HepG2 (cell line): Measurements from ENCODE around the gene GRHPR. TPM values are rescaled to one million over a fixed set of nuclear protein-coding genes. Genes with fewer than 3 reads are reported as not detected.

Experiments used
- ATAC-seq: fragments of 200-7000 bp; cut with Tn5 transposase; 3 replicates; pipeline ENCODE4 v1.9.1; 2020; ENCODE audit warnings: mild to moderate bottlenecking, moderate library complexity
- BruUV-seq: library from RNA; stranded (reverse); fragments of 400-500 nt; replicated peaks from 2 replicates; lab custom pipeline; 2021; lab: Mats Ljungman, UMichigan
- CTCF ChIA-PET: fragments of 300-600 bp; formaldehyde crosslinking; extraction: SDS; loops from one replicate; lab custom pipeline; 2021; ENCODE audit warnings: low total read pairs, inconsistent platforms, low intra/inter-chr PET ratio; lab: Yijun Ruan, JAX
- POLR2A ChIA-PET: fragments of 350-600 bp; sonication (Branson Sonifier 250); formaldehyde crosslinking; loops from one replicate; lab custom pipeline; 2020; ENCODE audit warnings: antibody characterized with exemption, inconsistent platforms; lab: Yijun Ruan, JAX
- DNase-seq: peaks from one replicate; pipeline ENCODE4 v3.0.0-alpha.2; 2015; ENCODE audit warnings: low spot score
- FAIRE-seq: peaks from 3 replicates; lab custom pipeline; 2011; peaks lifted over from hg19 to GRCh38; lab: Jason Lieb, UNC
- H2AFZ ChIP-seq: one replicate; pipeline ENCODE4 v1.6.1; 2011; ENCODE audit warnings: low read length, inconsistent platforms
- H3K27ac ChIP-seq: fragments of 300-600 bp; 3 replicates; pipeline ENCODE4 v1.8.0; 2011; ENCODE audit warnings: mixed run types, mild to moderate bottlenecking, mixed read lengths, low read length, inconsistent platforms; ENCODE audit not compliant: insufficient read depth; ENCODE audit errors: extremely low read length
- H3K27me3 ChIP-seq, 2 experiments: fragments of 200-600 bp in 1 of 2; 2 replicates in 1 of 2; 3 replicates in 1 of 2; pipeline versions ENCODE4 v1.6.0 to v1.8.0; 2011; ENCODE audit warnings: low read length in 2 of 2, mild to moderate bottlenecking in 2 of 2, moderate library complexity in 2 of 2, inconsistent platforms in 1 of 2; ENCODE audit not compliant: insufficient read depth in 2 of 2, control insufficient read depth in 1 of 2
- H3K36me3 ChIP-seq, 2 experiments: fragments of 200-600 bp in 1 of 2; replicated peaks in 1 of 2; 2 replicates in 1 of 2; 3 replicates in 1 of 2; pipeline versions ENCODE4 v1.5.1 to v1.8.0; 2011; ENCODE audit warnings: low read length in 2 of 2, inconsistent platforms in 1 of 2; ENCODE audit not compliant: insufficient read depth in 2 of 2, control insufficient read depth in 1 of 2
- H3K4me1 ChIP-seq: 2 replicates; pipeline ENCODE4 v1.5.1; 2012; ENCODE audit warnings: low read length, inconsistent platforms; ENCODE audit not compliant: insufficient read depth
- H3K4me2 ChIP-seq: 2 replicates; pipeline ENCODE4 v1.6.0; 2011; ENCODE audit warnings: low read depth, low read length, inconsistent platforms
- H3K4me3 ChIP-seq, 3 experiments: fragments of 200-600 bp in 1 of 3; sonication (generic), shearing (Covaris generic) in 1 of 3; replicated peaks in 1 of 3; 2 replicates each; pipeline ENCODE4 v1.5.1; 2011 to 2016; ENCODE audit warnings: low read length in 3 of 3, inconsistent platforms in 2 of 3, low read depth in 2 of 3, mild to moderate bottlenecking in 2 of 3, control low read depth in 1 of 3, mixed read lengths in 1 of 3; ENCODE audit not compliant: insufficient read depth in 1 of 3
- H3K79me2 ChIP-seq: one replicate; pipeline ENCODE4 v1.6.1; 2011; ENCODE audit warnings: low read length, inconsistent platforms; ENCODE audit not compliant: insufficient read depth
- H3K9ac ChIP-seq: 2 replicates; pipeline ENCODE4 v1.6.0; 2011; ENCODE audit warnings: mild to moderate bottlenecking, low read depth, low read length, inconsistent platforms; ENCODE audit not compliant: insufficient read depth
- H3K9me3 ChIP-seq: 2 replicates; pipeline ENCODE4 v1.5.1; 2012; ENCODE audit warnings: mild to moderate bottlenecking, low read length
- H4K20me1 ChIP-seq: 2 replicates; pipeline ENCODE4 v1.6.0; 2011; ENCODE audit warnings: inconsistent platforms, mild to moderate bottlenecking, low read length, moderate library complexity; ENCODE audit not compliant: insufficient read depth
- HNF1A ChIP-seq, 2 experiments: sonication (generic) in 1 of 2; formaldehyde crosslinking in 1 of 2; IDR thresholded peaks; 2 replicates each; pipeline versions ENCODE4 v1.4.0 to v1.6.1; 2016 to 2020; ENCODE audit warnings: borderline replicate concordance in 1 of 2, low read depth in 1 of 2, mild to moderate bottlenecking in 1 of 2, missing genetic modification reagents in 1 of 2
- IKZF5 ChIP-seq: IDR thresholded peaks from 2 replicates; pipeline ENCODE4 v1.6.1; 2018; ENCODE audit warnings: missing genetic modification reagents, mild to moderate bottlenecking, missing compliant biosample characterization
- KDM5B ChIP-seq: sonication (generic); formaldehyde crosslinking; IDR thresholded peaks from 2 replicates; pipeline ENCODE4 v1.4.0; 2020; ENCODE audit warnings: missing genetic modification reagents, mild to moderate bottlenecking, borderline replicate concordance
- THYN1 ChIP-seq: sonication (generic); formaldehyde crosslinking; IDR thresholded peaks from 2 replicates; pipeline ENCODE4 v1.8.1; 2023; ENCODE audit warnings: low read depth, mild to moderate bottlenecking, moderate library complexity, missing genetic modification reagents, borderline replicate concordance
- ZNF362 ChIP-seq: sonication (generic); formaldehyde crosslinking; IDR thresholded peaks from 2 replicates; pipeline ENCODE4 v1.4.0; 2020; ENCODE audit warnings: missing genetic modification reagents, mild to moderate bottlenecking, borderline replicate concordance
- ZNF644 ChIP-seq: IDR thresholded peaks from 2 replicates; pipeline ENCODE4 v1.6.1; 2016; ENCODE audit warnings: low read depth
- WGBS: methylation state at CpG from one replicate; pipeline ENCODE4 v1.1.6; 2017; ENCODE audit warnings: low lambda C conversion rate; 5-methylcytosine and 5-hydroxymethylcytosine counted together
- in situ Hi-C: cut with HindIII; loops from 2 replicates; pipeline ENCODE4 v1.10.0; 2017; ENCODE audit warnings: low pct_unique_long_range_greater_than_20kb; ENCODE audit not compliant: extremely low pct_ligation_motif_present
- intact Hi-C: fragments of 100-400 bp; cut with micrococcal nuclease; formaldehyde crosslinking; loops from one replicate; pipeline ENCODE4 v1.10.0; 2022; ENCODE audit not compliant: unreplicated experiment
- polyA plus RNA-seq, 8 experiments: library from polyadenylated mRNA; depleted of rRNA in 3 of 8; stranded (reverse) in 7 of 8; unstranded in 1 of 8; fragments of >200 nt; fragmentation: Illumina TruSeq in 4 of 8; extraction: Trizol in 4 of 8; gene quantifications; 2 replicates each; pipeline versions ENCODE4 v1.2.1 to v1.2.3, GENCODE V29; 2011 to 2016; ENCODE audit warnings: low read depth in 4 of 8, missing spikeins in 1 of 8, mixed read lengths in 1 of 8; ENCODE audit not compliant: insufficient read depth in 1 of 8
- total RNA-seq, 5 experiments: library from RNA; depleted of rRNA; stranded (reverse); fragments of >200 nt; fragmentation: Illumina TruSeq; extraction: Trizol; gene quantifications; 2 replicates each; pipeline ENCODE4 v1.2.3, GENCODE V29; 2016; ENCODE audit warnings: low read depth in 1 of 5
- TF ChIP-seq, protein P1 (sequence below): sonication (generic); formaldehyde crosslinking; IDR thresholded peaks from 2 replicates; pipeline ENCODE4 v1.4.0; 2020; ENCODE audit warnings: mild to moderate bottlenecking, missing genetic modification reagents

GRHPR gene
- total and polyA plus RNA-seq, 2 of the 13 experiments (the other 11 are each of a cell fraction or from before 2014, with no cell fraction given), result 113 to 115 TPM

DNA sequence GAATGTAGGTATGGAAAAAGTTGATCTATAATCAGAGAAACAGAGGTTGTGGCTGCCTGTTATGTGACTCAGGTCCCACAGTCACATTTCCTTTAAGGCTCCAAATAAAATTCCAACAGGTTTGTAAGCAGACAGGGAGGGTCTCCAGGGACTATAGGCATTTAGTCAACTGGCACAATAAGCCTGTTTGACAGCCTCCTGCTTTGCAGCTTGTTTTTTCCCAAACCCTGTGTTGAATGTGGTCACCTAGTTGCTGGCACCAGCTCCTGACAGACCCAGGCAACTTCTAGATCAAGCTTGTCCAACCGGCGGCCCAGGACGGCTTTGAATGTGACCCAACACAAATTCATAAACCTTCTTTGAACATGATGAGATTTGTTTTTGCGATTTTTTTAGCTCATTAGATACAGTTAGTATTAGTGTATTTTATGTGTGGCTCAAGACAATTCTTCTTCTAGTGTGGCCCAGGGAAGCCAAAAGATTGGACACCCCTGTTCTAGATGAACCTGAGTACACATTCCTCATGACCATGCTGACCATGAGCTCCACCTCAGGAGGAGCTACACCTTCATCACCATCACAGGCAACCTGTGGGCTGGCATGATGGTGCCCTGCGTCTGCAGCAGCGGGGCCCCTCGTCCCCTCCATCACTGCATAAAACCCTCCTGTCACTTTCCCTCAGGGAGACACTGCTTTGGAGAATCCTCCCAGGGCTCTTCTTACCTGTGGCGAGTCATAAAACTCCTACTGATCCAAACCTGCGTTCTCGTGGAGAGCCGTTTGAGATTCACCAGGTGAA lies 15.7 kb upstream of the GRHPR start:
- intact Hi-C loops, result no loop called here
- Histone ChIP-seq H3K4me3 (no peak overlapping the region), H2AFZ (no peak overlapping the region), H3K9ac (no peak overlapping the region), H3K27me3 (0 out of 5 replicates have a peak, but pooled peaks cover 0 to 3% of the 10 kb centered on the region in 2 experiments), H3K4me2 (no peak overlapping the region), H3K4me1 (peaks cover 32% of the 10 kb centered on the region), H3K27ac (no peak overlapping the region), H3K79me2 (no peaks in the 10 kb centered on the region), H3K9me3 (no peaks in the 10 kb centered on the region), H4K20me1 (no peaks in the 10 kb centered on the region), H3K36me3 (no peaks in the 10 kb centered on the region)
- no TSS peak for BruUV-seq
- ATAC-seq, result no peak
- no peak for DNase-seq
- no peak for TF ChIP-seq THYN1
- TF ChIP-seq, protein P1, sequence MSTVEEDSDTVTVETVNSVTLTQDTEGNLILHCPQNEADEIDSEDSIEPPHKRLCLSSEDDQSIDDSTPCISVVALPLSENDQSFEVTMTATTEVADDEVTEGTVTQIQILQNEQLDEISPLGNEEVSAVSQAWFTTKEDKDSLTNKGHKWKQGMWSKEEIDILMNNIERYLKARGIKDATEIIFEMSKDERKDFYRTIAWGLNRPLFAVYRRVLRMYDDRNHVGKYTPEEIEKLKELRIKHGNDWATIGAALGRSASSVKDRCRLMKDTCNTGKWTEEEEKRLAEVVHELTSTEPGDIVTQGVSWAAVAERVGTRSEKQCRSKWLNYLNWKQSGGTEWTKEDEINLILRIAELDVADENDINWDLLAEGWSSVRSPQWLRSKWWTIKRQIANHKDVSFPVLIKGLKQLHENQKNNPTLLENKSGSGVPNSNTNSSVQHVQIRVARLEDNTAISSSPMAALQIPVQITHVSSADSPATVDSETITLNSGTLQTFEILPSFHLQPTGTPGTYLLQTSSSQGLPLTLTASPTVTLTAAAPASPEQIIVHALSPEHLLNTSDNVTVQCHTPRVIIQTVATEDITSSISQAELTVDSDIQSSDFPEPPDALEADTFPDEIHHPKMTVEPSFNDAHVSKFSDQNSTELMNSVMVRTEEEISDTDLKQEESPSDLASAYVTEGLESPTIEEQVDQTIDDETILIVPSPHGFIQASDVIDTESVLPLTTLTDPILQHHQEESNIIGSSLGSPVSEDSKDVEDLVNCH (CRISPR knock-in tag), result no peak
- TF ChIP-seq ZNF644 (CRISPR knock-in tag), result no peak
- no peak for TF ChIP-seq HNF1A (IDR thresholded peaks at IDR 0.05; ENCODE audit: low read depth)
- no peak for TF ChIP-seq HNF1A (CRISPR knock-in tag; IDR thresholded peaks at IDR 0.05; ENCODE audit: borderline replicate concordance)
- no peak for TF ChIP-seq IKZF5
- TF ChIP-seq ZNF362 (CRISPR knock-in tag), result no peak
- no peak for TF ChIP-seq KDM5B (CRISPR knock-in tag)
- FAIRE-seq, result no peak
- POLR2A ChIA-PET, result no interaction called here
- CTCF ChIA-PET, result no interaction called here
- WGBS, result 74% methylated on average over 10 of the region's 11 CpGs
- in situ Hi-C loops, result no loop called here
